LNCaP clone FGC (cell line): ENCODE measurements around the gene GNB4.
A peak's percentile ranks its signal among the peaks of the same experiment; 100 is the strongest.

Experiments
- DNase-seq: peaks from one replicate; pipeline ENCODE4 v3.0.0-alpha.2; 2011; ENCODE audit warnings: low read depth
- H3K4me3 ChIP-seq: 2 replicates; pipeline ENCODE4 v1.5.1; 2011; ENCODE audit warnings: mild to moderate bottlenecking, low read depth, low read length, control low read depth
- CTCF ChIP-seq: IDR thresholded peaks from 2 replicates; pipeline ENCODE4 v1.5.1; 2012; ENCODE audit warnings: mild to moderate bottlenecking; ENCODE audit not compliant: control insufficient read depth, insufficient read depth; ENCODE audit errors: extremely low read depth

The GNB4 gene

GRCh38 chr3:179447251-179447650, 4.0 kb downstream of the GNB4 start:
- no peak for DNase-seq
- H3K4me3 ChIP-seq = no peak overlapping the region
- TF ChIP-seq CTCF = no peak

GRCh38 chr3:179446501-179446900, 4.8 kb downstream of the GNB4 start:
- peak; percentile 41 for TF ChIP-seq CTCF
- no peak for DNase-seq
- no peak overlapping the region for H3K4me3 ChIP-seq

- no peak overlapping the region for H3K4me3 ChIP-seq
- TF ChIP-seq CTCF = no peak
- no peak for DNase-seq
Observed at GRCh38 chr3:179438841-179439240, 12.4 kb downstream of the GNB4 start.

- no peak overlapping the region for H3K4me3 ChIP-seq
- no peak for DNase-seq
Observed at GRCh38 chr3:179436517-179436916, 14.8 kb downstream of the GNB4 start.

GRCh38 chr3:179432451-179432850, 18.8 kb downstream of the GNB4 start:
- DNase-seq = peak; percentile 90
- H3K4me3 ChIP-seq = no peak overlapping the region
- TF ChIP-seq CTCF = no peak

More at GRCh38 chr3:179436517-179436916, 14.8 kb downstream of the GNB4 start:
- TF ChIP-seq CTCF = no peak

- no peak for TF ChIP-seq CTCF
- H3K4me3 ChIP-seq = no peak overlapping the region
- no peak for DNase-seq
Observed at GRCh38 chr3:179432021-179432420, 19.2 kb downstream of the GNB4 start.

- DNase-seq = no peak
- no peak for TF ChIP-seq CTCF
- no peak overlapping the region for H3K4me3 ChIP-seq
Observed at GRCh38 chr3:179430277-179430870, 20.9 kb downstream of the GNB4 start.
